HL-60/S4 treated with retinoic acid at 250 ng/mL for 4 days and 3 days (cell line): Measurements from ENCODE around the gene LST1.
"Not testable (repeated sequence)": the region's sequence is repeated elsewhere in the genome, so short reads cannot be mapped to it uniquely, and the experiment has no call there.

ENCODE experiments used
- in situ Hi-C: fragments of 300-500 bp; cut with MboI; formaldehyde crosslinking; loops from 2 replicates; pipeline ENCODE4 v1.7.0; 2022; ENCODE audit warnings: low sequenced_read_pairs

Gene LST1

GRCh38 chr6:31580438-31580740 lies 5.7 kb upstream of the LST1 start:
- in situ Hi-C loops: no loop called here

GRCh38 chr6:31580807-31581433 lies 5.2 kb upstream of the LST1 start:
- in situ Hi-C loops: no loop called here

- in situ Hi-C loops: no loop called here
Observed at GRCh38 chr6:31581434-31582229, 4.4 kb upstream of the LST1 start.

- in situ Hi-C loops: no loop called here
Observed at GRCh38 chr6:31582230-31582643, 3.8 kb upstream of the LST1 start, which contains the start of gene LTB. Gene LTB (minus strand): TSS chr6:31582424. CDS start chr6:31582417, 7 bp downstream.

- in situ Hi-C loops: no loop called here
Observed at GRCh38 chr6:31585491-31585890, 586 bp upstream of the LST1 start.

GRCh38 chr6:31586599-31587281 lies 663 bp downstream of the LST1 start:
- in situ Hi-C loops: no loop called here

GRCh38 chr6:31587791-31588777 lies 2.0 kb downstream of the LST1 start:
- in situ Hi-C loops: no loop called here

- in situ Hi-C loops: no loop called here
Observed at GRCh38 chr6:31588871-31589650, 3.0 kb downstream of the LST1 start.

GRCh38 chr6:31590691-31591090 lies 4.6 kb downstream of the LST1 start:
- in situ Hi-C loops: not testable (repeated sequence)

- in situ Hi-C loops: no loop called here
Observed at GRCh38 chr6:31592396-31592771, 6.3 kb downstream of the LST1 start.

- in situ Hi-C loops: loop anchor here (5.0 kb wide), 1 partner anchor 35 kb away; no protein-coding TSS in a partner anchor
Observed at GRCh38 chr6:31597006-31597405, 10.9 kb downstream of the LST1 start.

GRCh38 chr6:31607317-31607716 lies 21.2 kb downstream of the LST1 start:
- in situ Hi-C loops: no loop called here

GRCh38 chr6:31609519-31610406 lies 23.7 kb downstream of the LST1 start:
- in situ Hi-C loops: no loop called here

- in situ Hi-C loops: no loop called here
Observed at GRCh38 chr6:31610968-31611367, 24.9 kb downstream of the LST1 start.

- in situ Hi-C loops: no loop called here
Observed at GRCh38 chr6:31614075-31614619, 28.1 kb downstream of the LST1 start.

GRCh38 chr6:31614684-31615578 lies 28.9 kb downstream of the LST1 start, which contains the start of gene AIF1:
Gene AIF1 (plus strand): TSS chr6:31615234. CDS start chr6:31615330, 96 bp downstream.
- in situ Hi-C loops: no loop called here

- in situ Hi-C loops: no loop called here
Observed at GRCh38 chr6:31615748-31616147, 29.7 kb downstream of the LST1 start.

GRCh38 chr6:31617010-31617409 lies 30.9 kb downstream of the LST1 start:
- in situ Hi-C loops: no loop called here
